Astrocyte (in vitro differentiated cells and primary cell): Measurements from ENCODE around the gene IFI27L1.

Experiments used
- EZH2 ChIP-seq: IDR thresholded peaks from 2 replicates; pipeline ENCODE4 v1.6.1; 2012; ENCODE audit warnings: mild to moderate bottlenecking, low read length, inconsistent platforms; ENCODE audit not compliant: insufficient read depth
- TF ChIP-seq, protein P1 (sequence below): IDR thresholded peaks from 2 replicates; pipeline ENCODE4 v1.5.1; 2011; ENCODE audit warnings: low read depth, mild to moderate bottlenecking, inconsistent platforms, low read length, moderate library complexity; ENCODE audit not compliant: insufficient read depth

DNA sequence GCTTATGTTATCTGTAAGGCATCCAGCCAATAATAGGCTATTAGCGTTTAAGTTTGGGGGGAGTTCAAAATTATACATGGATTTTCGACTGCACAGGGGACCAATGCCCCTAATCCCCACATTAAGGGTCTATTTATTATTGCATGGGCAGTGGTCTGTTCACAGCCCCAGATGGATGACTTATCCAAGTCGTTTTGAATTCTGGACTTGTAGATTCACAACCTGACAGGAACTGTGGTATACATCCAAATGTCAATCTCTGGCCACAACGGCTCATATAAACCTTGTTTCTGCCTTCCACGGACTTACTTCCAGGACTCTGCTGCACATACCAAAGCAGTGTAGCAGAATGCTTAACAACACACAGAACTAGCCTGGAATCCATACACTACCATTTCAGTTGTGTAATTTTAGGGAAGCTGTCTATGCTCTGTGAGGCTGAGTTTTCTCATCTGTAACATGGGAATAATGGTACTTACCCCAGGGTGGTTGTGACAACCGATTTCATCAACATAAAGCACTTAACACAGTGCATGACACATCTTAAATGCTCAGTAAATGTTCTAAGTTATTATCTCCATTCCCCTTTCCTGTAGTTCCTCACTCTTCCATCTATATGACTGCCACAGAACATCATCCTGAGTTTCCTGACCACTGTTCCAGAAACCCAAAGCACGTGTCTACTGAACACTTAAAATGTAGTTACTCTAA is 3.8 kb upstream of the IFI27L1 start:
- TF ChIP-seq, protein P1, sequence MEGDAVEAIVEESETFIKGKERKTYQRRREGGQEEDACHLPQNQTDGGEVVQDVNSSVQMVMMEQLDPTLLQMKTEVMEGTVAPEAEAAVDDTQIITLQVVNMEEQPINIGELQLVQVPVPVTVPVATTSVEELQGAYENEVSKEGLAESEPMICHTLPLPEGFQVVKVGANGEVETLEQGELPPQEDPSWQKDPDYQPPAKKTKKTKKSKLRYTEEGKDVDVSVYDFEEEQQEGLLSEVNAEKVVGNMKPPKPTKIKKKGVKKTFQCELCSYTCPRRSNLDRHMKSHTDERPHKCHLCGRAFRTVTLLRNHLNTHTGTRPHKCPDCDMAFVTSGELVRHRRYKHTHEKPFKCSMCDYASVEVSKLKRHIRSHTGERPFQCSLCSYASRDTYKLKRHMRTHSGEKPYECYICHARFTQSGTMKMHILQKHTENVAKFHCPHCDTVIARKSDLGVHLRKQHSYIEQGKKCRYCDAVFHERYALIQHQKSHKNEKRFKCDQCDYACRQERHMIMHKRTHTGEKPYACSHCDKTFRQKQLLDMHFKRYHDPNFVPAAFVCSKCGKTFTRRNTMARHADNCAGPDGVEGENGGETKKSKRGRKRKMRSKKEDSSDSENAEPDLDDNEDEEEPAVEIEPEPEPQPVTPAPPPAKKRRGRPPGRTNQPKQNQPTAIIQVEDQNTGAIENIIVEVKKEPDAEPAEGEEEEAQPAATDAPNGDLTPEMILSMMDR, result no peak
- TF ChIP-seq EZH2, result no peak
